ENCODE results near the gene EPB41L2.
"Not testable (repeated sequence)": the region's sequence is repeated elsewhere in the genome, so short reads cannot be mapped to it uniquely, and the experiment has no call there.

Gene EPB41L2

GRCh38 chr6:130996635-130997034, 66.4 kb downstream of the EPB41L2 start:
- in situ Hi-C loops (cut with MboI; ENCODE audit: low sequenced_read_pairs, unreplicated experiment): no loop called here
- TF ChIP-seq, protein P1, sequence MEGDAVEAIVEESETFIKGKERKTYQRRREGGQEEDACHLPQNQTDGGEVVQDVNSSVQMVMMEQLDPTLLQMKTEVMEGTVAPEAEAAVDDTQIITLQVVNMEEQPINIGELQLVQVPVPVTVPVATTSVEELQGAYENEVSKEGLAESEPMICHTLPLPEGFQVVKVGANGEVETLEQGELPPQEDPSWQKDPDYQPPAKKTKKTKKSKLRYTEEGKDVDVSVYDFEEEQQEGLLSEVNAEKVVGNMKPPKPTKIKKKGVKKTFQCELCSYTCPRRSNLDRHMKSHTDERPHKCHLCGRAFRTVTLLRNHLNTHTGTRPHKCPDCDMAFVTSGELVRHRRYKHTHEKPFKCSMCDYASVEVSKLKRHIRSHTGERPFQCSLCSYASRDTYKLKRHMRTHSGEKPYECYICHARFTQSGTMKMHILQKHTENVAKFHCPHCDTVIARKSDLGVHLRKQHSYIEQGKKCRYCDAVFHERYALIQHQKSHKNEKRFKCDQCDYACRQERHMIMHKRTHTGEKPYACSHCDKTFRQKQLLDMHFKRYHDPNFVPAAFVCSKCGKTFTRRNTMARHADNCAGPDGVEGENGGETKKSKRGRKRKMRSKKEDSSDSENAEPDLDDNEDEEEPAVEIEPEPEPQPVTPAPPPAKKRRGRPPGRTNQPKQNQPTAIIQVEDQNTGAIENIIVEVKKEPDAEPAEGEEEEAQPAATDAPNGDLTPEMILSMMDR (IDR thresholded peaks at IDR 0.05; ENCODE audit: borderline replicate concordance, control extremely low read depth, extremely low read depth, insufficient read depth, missing control alignments): no peak
- no peak for DNase-seq (ENCODE audit: low spot score)

DNA sequence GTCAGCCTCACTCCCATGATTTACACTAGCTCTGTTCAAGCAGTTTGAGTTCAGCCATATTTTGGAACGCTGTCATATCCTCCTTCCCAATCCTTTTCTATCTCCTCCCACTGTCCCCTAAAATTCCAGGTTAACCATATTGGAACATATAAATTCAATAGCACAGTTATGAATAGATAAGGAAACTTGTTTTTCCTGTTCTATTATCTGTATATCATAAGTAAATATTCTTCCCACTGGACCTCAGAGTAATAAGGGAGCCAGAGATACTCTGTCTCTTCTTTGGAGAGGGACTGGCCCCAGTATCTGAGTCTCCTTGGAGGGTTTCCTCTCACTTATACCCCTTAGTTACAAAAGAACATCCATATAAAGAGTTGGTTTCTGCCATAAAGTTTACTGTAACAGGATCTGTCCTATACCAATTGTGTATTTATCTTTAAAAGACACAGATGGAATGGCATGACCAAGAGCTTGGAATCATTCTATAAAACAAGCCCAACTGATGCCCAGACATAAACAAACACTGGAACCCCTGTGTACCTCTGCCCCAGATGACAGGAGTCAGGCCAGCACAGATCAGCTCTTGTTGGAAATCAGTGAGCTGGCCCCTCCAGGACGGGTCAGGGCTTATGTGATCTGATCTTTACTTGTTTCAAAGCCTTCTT, 67.1 kb downstream of the EPB41L2 start:
- no peak for DNase-seq (ENCODE audit: low spot score)
- in situ Hi-C loops (cut with MboI; ENCODE audit: low sequenced_read_pairs, unreplicated experiment): no loop called here
- TF ChIP-seq, protein P1 (IDR thresholded peaks at IDR 0.05; ENCODE audit: borderline replicate concordance, control extremely low read depth, extremely low read depth, insufficient read depth, missing control alignments): no peak

- no peak for DNase-seq (ENCODE audit: low spot score)
- TF ChIP-seq, protein P1 (IDR thresholded peaks at IDR 0.05; ENCODE audit: borderline replicate concordance, control extremely low read depth, extremely low read depth, insufficient read depth, missing control alignments): no peak
- in situ Hi-C loops (cut with MboI; ENCODE audit: low sequenced_read_pairs, unreplicated experiment): no loop called here
Observed at GRCh38 chr6:130994319-130995097, 68.5 kb downstream of the EPB41L2 start.

- DNase-seq (ENCODE audit: low spot score): no peak
- in situ Hi-C loops (cut with MboI; ENCODE audit: low sequenced_read_pairs, unreplicated experiment): no loop called here
- TF ChIP-seq, protein P1 (IDR thresholded peaks at IDR 0.05; ENCODE audit: borderline replicate concordance, control extremely low read depth, extremely low read depth, insufficient read depth, missing control alignments): no peak
Observed at GRCh38 chr6:130993292-130993765, 69.7 kb downstream of the EPB41L2 start.

DNA sequence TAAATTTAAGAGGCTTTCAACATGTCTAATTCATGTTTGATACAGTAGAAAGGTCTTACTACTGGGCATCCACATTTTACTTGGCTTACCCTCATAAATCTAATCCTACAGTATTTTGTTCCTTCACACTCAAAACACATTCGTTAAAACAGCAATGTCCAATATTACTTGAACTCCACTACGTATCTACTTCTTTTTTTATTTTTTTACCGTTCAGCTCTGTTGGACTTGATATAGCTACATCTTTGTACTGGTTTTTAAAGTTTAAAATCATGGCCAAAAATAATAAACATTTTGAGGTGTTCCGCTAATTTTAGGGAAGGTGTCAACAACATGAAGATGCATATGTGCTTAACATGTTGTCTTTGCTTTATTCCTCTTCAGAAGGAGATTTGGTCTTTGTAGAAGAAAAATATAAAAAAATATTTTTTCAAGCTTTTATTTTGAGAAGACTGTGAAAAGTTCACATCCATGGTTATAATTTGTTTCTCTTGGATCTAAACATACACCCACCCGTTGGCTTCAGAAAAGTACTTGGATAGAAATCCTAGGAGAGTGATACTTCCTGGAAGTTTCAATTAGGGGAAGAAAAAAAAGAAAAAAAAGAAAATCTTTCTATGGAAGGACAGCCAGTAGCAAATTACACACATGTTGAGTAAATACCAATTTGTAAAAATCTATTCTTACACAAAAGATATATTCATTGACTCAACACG, 71.5 kb downstream of the EPB41L2 start:
- no peak for DNase-seq (ENCODE audit: low spot score)
- in situ Hi-C loops (cut with MboI; ENCODE audit: low sequenced_read_pairs, unreplicated experiment): no loop called here
- TF ChIP-seq, protein P1 (IDR thresholded peaks at IDR 0.05; ENCODE audit: borderline replicate concordance, control extremely low read depth, extremely low read depth, insufficient read depth, missing control alignments): no peak

- in situ Hi-C loops (cut with MboI; ENCODE audit: low sequenced_read_pairs, unreplicated experiment); DNase-seq (ENCODE audit: low spot score): not testable (repeated sequence)
Observed at GRCh38 chr6:130987539-130987938, 75.5 kb downstream of the EPB41L2 start.

Measured in GM13976 (cell line).